Naive thymus-derived CD8-positive, alpha-beta T cell (primary cell): ENCODE measurements around the gene ZFP90. TPM values are rescaled to one million over a fixed set of nuclear protein-coding genes. Genes with fewer than 3 reads are reported as not detected.
A peak's percentile ranks its signal among the peaks of the same experiment; 100 is the strongest.

Source experiments
- ATAC-seq, 2 donors: fragments of 150-1000 bp; cut with Tn5 transposase in 1 of 2; sonication (Bioruptor Pico), chemical (Tn5 transposase) in 1 of 2; 1 replicate in 1 of 2; 2 replicates in 1 of 2; pipeline ENCODE4 v1.10.0; 2021; ENCODE audit warnings: mild to moderate bottlenecking in 2 of 2, moderate library complexity in 2 of 2
- POLR2A ChIA-PET: fragments of 350-600 bp; sonication (Branson Sonifier 250); formaldehyde crosslinking; loops from one replicate; lab custom pipeline; 2021; ENCODE audit warnings: antibody characterized with exemption; lab: Charles Lee
- DNase-seq, 10 donors: peaks; one replicate each; pipeline versions ENCODE4 v3.0.0 to v3.0.0-alpha.2; 2020 to 2022
- H3K27ac Mint-ChIP-seq, 10 donors: one replicate each; pipeline ENCODE4 v1.8.0; 2020 to 2022; ENCODE audit warnings: mild to moderate bottlenecking in 10 of 10, mixed read lengths in 10 of 10, moderate library complexity in 4 of 10, inconsistent platforms in 1 of 10
- H3K27me3 Mint-ChIP-seq, 5 donors: one replicate each; pipeline ENCODE4 v1.8.0; 2021 to 2022; ENCODE audit warnings: mixed read lengths in 5 of 5
- H3K36me3 Mint-ChIP-seq, 3 donors: one replicate each; pipeline ENCODE4 v1.8.0; 2020 to 2022; ENCODE audit warnings: mixed read lengths in 3 of 3, mild to moderate bottlenecking in 2 of 3, inconsistent platforms in 1 of 3
- H3K4me1 Mint-ChIP-seq, 4 donors: one replicate each; pipeline ENCODE4 v1.8.0; 2021 to 2022; ENCODE audit warnings: mixed read lengths in 4 of 4
- H3K4me3 Mint-ChIP-seq, 10 donors: one replicate each; pipeline ENCODE4 v1.8.0; 2020 to 2022; ENCODE audit warnings: mild to moderate bottlenecking in 10 of 10, mixed read lengths in 10 of 10, moderate library complexity in 6 of 10, inconsistent platforms in 1 of 10
- H3K9me3 Mint-ChIP-seq, 9 donors: one replicate each; pipeline ENCODE4 v1.8.0; 2020 to 2022; ENCODE audit warnings: mixed read lengths in 9 of 9, mild to moderate bottlenecking in 3 of 9, inconsistent platforms in 1 of 9, moderate library complexity in 1 of 9
- polyA plus RNA-seq, 3 donors: library from polyadenylated mRNA; unstranded; fragments of 300-500 nt; fragmentation: Illumina TruSeq; gene quantifications; one replicate each; pipeline ENCODE4 v1.2.3, GENCODE V29; 2021
- total RNA-seq, 8 experiments: library from RNA in 2 of 8; stranded (reverse) in 2 of 8; gene quantifications; one replicate each; pipeline ENCODE4 v1.2.3 and lab custom pipeline; 2021 to 2026

ZFP90 gene
- total and polyA plus RNA-seq, 5 experiments from 2014 or later: 25.2 to 55.7 (median 29.2) TPM

DNA sequence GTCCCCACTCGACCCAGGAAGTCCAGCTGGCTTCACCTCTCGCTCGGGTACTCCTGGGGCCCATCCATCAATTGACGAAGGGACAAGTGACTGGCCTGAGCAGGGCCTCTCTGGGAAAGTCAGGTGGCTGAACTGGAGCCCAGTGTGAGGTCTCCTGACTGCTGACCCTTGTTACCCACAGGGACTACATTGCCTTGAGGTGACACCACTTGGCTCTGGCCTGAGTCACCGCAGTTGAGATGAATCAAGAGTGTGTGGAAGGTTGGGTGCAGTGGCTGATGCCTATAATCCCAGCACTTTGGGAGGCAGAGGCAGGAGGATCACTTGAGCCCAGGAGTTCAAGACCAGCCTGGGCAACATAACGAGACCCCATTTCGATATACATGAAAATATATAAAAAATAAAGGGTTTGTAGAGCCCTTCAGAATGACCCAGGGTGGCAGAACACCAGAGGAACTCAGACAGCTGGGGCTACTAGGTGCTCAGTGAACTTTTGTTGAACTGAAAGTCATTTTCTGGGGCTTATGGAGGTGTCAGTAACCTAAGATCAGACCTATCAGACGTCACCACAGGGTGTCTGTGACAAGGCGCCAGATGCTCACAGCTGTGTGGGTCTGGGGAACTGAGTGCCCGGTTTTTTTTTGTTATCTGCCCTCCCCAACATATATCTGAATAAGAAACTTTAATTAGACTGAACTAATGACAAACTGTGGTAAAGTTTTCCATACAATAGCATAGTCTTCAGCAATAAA, 14.8 kb upstream of the ZFP90 start:
- Mint-ChIP-seq H3K9me3 (no peaks in the 10 kb centered on the region), H3K27me3 (peaks cover 0 to 2% (median 0%) of the 10 kb centered on the region in 5 donors), H3K27ac (peak overlapping the region in 3 of 10 donors; percentile 27 to 81 (median 58)), H3K4me1 (peaks cover 10 to 25% (median 12%) of the 10 kb centered on the region in 4 donors), H3K36me3 (no peaks in the 10 kb centered on the region), H3K4me3 (no peak overlapping the region)
- no peak for DNase-seq
- ATAC-seq: no peak
- POLR2A ChIA-PET: interaction anchor here (0.7 kb wide), 2 partner anchors 105 to 1122 kb away, joined by 3 to 4 read pairs; no protein-coding TSS in a partner anchor

- Mint-ChIP-seq H3K27ac (no peak overlapping the region), H3K36me3 (no peaks in the 10 kb centered on the region), H3K27me3 (peaks cover 0 to 2% (median 0%) of the 10 kb centered on the region in 5 donors), H3K4me1 (peaks cover 11 to 24% (median 22%) of the 10 kb centered on the region in 4 donors), H3K9me3 (no peaks in the 10 kb centered on the region), H3K4me3 (no peak overlapping the region)
- no peak for DNase-seq
- POLR2A ChIA-PET: no interaction called here
- no peak for ATAC-seq
These were observed 12.8 kb upstream of the ZFP90 start for GRCh38 chr16:68526143-68526781.

DNA sequence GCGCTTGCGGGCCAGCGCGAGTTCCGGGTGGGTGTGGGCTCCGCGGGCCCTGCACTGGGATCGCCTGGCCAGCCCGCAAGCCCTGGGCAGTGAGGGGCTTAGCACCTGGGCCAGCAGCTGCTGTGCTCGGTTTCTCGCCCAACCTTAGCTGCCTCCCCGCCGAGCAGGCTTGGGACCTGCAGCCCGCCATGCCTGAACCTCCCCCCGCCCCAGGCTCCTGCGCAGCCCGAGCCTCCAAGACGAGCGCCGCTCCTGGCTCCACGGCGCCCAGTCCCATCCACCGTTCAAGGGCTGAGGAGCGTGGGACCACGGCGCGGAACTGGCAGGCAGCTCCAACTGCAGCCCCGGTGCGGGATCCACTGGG, 12.3 kb upstream of the ZFP90 start:
- POLR2A ChIA-PET: no interaction called here
- no peaks in the 10 kb centered on the region for H3K36me3 Mint-ChIP-seq
- H3K4me3 Mint-ChIP-seq: no peak overlapping the region
- H3K27me3 Mint-ChIP-seq: peaks cover 0 to 2% (median 0%) of the 10 kb centered on the region in 5 donors
- no peak for ATAC-seq
- H3K4me1 Mint-ChIP-seq: peaks cover 11 to 23% (median 20%) of the 10 kb centered on the region in 4 donors
- no peaks in the 10 kb centered on the region for H3K9me3 Mint-ChIP-seq
- no peak for DNase-seq
- no peak overlapping the region for H3K27ac Mint-ChIP-seq

- POLR2A ChIA-PET: interaction anchor here (1.9 to 3.0 kb wide), 2 partner anchors 11 to 63 kb away, joined by 5 to 25 read pairs; partner anchors contain the start of gene ZFP90
- DNase-seq: no peak
- Mint-ChIP-seq H3K4me3 (peak overlapping the region in 1 of 10 donors; percentile 94), H3K9me3 (no peaks in the 10 kb centered on the region), H3K4me1 (peaks cover 14 to 23% (median 20%) of the 10 kb centered on the region in 4 donors), H3K27me3 (peaks cover 0 to 2% (median 0%) of the 10 kb centered on the region in 5 donors), H3K36me3 (peaks cover 0 to 7% (median 0%) of the 10 kb centered on the region in 3 donors), H3K27ac (peak overlapping the region in 3 of 10 donors; percentile 83 to 87 (median 87))
- peak in 1 of 2 donors; percentile 1 for ATAC-seq
These were observed 10.9 kb upstream of the ZFP90 start for GRCh38 chr16:68528233-68528632.

GRCh38 chr16:68528686-68529379, 10.3 kb upstream of the ZFP90 start:
- POLR2A ChIA-PET: interaction anchor here (1.2 to 3.0 kb wide), 4 partner anchors 11 to 603 kb away, joined by 5 to 25 read pairs (median 6); partner anchors contain the start of genes CHTF8, TANGO6, UTP4 and ZFP90
- Mint-ChIP-seq H3K36me3 (peaks cover 3 to 11% (median 4%) of the 10 kb centered on the region in 3 donors), H3K4me3 (peak overlapping the region; percentile 68 to 94 (median 88)), H3K4me1 (peaks cover 14 to 23% (median 20%) of the 10 kb centered on the region in 4 donors), H3K27ac (peak overlapping the region; percentile 54 to 96 (median 85)), H3K9me3 (peaks cover 0 to 4% (median 0%) of the 10 kb centered on the region in 9 donors), H3K27me3 (peaks cover 0 to 2% (median 0%) of the 10 kb centered on the region in 5 donors)
- DNase-seq: peak; percentile 79 to 93 (median 88)
- ATAC-seq: peak; percentile 72 to 80

GRCh38 chr16:68529608-68529930, 9.5 kb upstream of the ZFP90 start:
- Mint-ChIP-seq H3K27me3 (peaks cover 0 to 2% (median 0%) of the 10 kb centered on the region in 5 donors), H3K4me1 (peaks cover 14 to 23% (median 20%) of the 10 kb centered on the region in 4 donors), H3K27ac (peak overlapping the region; percentile 53 to 96 (median 89)), H3K4me3 (peak overlapping the region; percentile 80 to 94 (median 91)), H3K9me3 (peaks cover 0 to 5% (median 0%) of the 10 kb centered on the region in 9 donors), H3K36me3 (peaks cover 5 to 13% (median 7%) of the 10 kb centered on the region in 3 donors)
- ATAC-seq (peak; percentile 29 to 39), DNase-seq (no peak)
- POLR2A ChIA-PET: interaction anchor here (1.2 to 3.0 kb wide), 5 partner anchors 10 to 602 kb away, joined by 4 to 25 read pairs (median 5); partner anchors contain the start of genes CHTF8, TANGO6, UTP4 and ZFP90

- peaks cover 0 to 2% (median 0%) of the 10 kb centered on the region in 5 donors for H3K27me3 Mint-ChIP-seq
- DNase-seq (peak; percentile 79 to 95 (median 89)), ATAC-seq (peak; percentile 90)
- H3K27ac Mint-ChIP-seq: peak overlapping the region; percentile 53 to 96 (median 90)
- peak overlapping the region; percentile 80 to 94 (median 91) for H3K4me3 Mint-ChIP-seq
- peaks cover 0 to 5% (median 0%) of the 10 kb centered on the region in 9 donors for H3K9me3 Mint-ChIP-seq
- POLR2A ChIA-PET: interaction anchor here (1.0 to 3.0 kb wide), 7 partner anchors 9 to 602 kb away, joined by 3 to 25 read pairs (median 5); partner anchors contain the start of genes CHTF8, TANGO6, UTP4 and ZFP90
- peaks cover 14 to 23% (median 20%) of the 10 kb centered on the region in 4 donors for H3K4me1 Mint-ChIP-seq
- H3K36me3 Mint-ChIP-seq: peaks cover 8 to 13% (median 9%) of the 10 kb centered on the region in 3 donors
These were observed 9.0 kb upstream of the ZFP90 start for GRCh38 chr16:68529931-68530701.

GRCh38 chr16:68533937-68534336, 5.2 kb upstream of the ZFP90 start:
- Mint-ChIP-seq H3K9me3 (peaks cover 0 to 5% (median 0%) of the 10 kb centered on the region in 9 donors), H3K4me1 (peaks cover 12 to 30% (median 22%) of the 10 kb centered on the region in 4 donors), H3K27me3 (no peaks in the 10 kb centered on the region), H3K27ac (peak overlapping the region in 4 of 10 donors; percentile 11 to 48 (median 36)), H3K4me3 (no peak overlapping the region), H3K36me3 (peaks cover 8 to 17% (median 13%) of the 10 kb centered on the region in 3 donors)
- POLR2A ChIA-PET: no interaction called here
- ATAC-seq: no peak
- DNase-seq: no peak

- no peak overlapping the region for H3K4me3 Mint-ChIP-seq
- no peaks in the 10 kb centered on the region for H3K27me3 Mint-ChIP-seq
- POLR2A ChIA-PET: no interaction called here
- H3K27ac Mint-ChIP-seq: peak overlapping the region in 1 of 10 donors; percentile 93
- H3K36me3 Mint-ChIP-seq: peaks cover 8 to 17% (median 13%) of the 10 kb centered on the region in 3 donors
- ATAC-seq (no peak), DNase-seq (no peak)
- peaks cover 0 to 5% (median 0%) of the 10 kb centered on the region in 9 donors for H3K9me3 Mint-ChIP-seq
- H3K4me1 Mint-ChIP-seq: peaks cover 13 to 29% (median 20%) of the 10 kb centered on the region in 4 donors
These were observed 3.8 kb upstream of the ZFP90 start for GRCh38 chr16:68535331-68535730.

DNA sequence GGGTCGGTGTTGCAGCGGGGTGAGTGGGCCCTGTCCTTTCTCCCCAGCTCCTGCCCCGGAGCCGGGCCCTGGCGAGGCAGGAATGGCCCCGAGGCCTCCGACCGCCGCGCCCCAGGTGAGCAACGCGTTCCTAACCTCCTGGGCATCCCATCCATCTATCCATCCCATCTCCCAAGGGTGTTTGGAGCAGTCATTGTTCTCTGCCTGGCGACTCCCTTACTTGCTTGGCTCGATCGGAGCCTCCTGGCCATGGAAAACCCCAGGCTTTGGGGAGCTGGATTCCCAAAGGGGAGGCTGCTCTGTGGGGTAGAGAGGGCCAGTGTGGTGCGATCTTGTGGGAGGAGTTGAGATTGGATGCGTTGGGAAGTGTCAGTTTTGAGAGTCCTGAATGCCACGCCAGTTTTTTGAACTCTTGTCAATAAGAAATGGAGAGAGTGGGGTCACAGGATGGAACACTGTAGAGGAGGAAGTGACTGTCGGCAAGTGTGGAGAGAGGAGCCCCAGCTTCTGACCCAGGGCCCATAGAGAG, 684 bp downstream of the ZFP90 start:
- H3K27ac Mint-ChIP-seq: peak overlapping the region; percentile 91 to 100 (median 99)
- ATAC-seq: peak; percentile 22 to 30
- H3K9me3 Mint-ChIP-seq: no peaks in the 10 kb centered on the region
- H3K36me3 Mint-ChIP-seq: peaks cover 10 to 34% (median 22%) of the 10 kb centered on the region in 3 donors
- no peaks in the 10 kb centered on the region for H3K27me3 Mint-ChIP-seq
- H3K4me3 Mint-ChIP-seq: peak overlapping the region; percentile 89 to 98 (median 92)
- POLR2A ChIA-PET: interaction anchor here (1.2 to 3.3 kb wide), 6 partner anchors 9 to 593 kb away, joined by 3 to 25 read pairs (median 5); partner anchors contain the start of genes CHTF8, TANGO6 and UTP4
- peak in 4 of 10 donors; percentile 18 to 50 (median 34) for DNase-seq
- peaks cover 15 to 33% (median 19%) of the 10 kb centered on the region in 4 donors for H3K4me1 Mint-ChIP-seq

- peak overlapping the region; percentile 80 to 97 (median 95) for H3K27ac Mint-ChIP-seq
- DNase-seq (peak in 9 of 10 donors; percentile 11 to 83 (median 64)), ATAC-seq (peak; percentile 99 to 100)
- H3K9me3 Mint-ChIP-seq: peaks cover 0 to 53% (median 22%) of the 10 kb centered on the region in 9 donors
- POLR2A ChIA-PET: interaction anchor here (1.7 kb wide), 1 partner anchor 9 kb away, joined by 13 read pairs; the partner anchor contains the start of gene ZFP90
- H3K4me3 Mint-ChIP-seq: peak overlapping the region; percentile 41 to 79 (median 69)
- peaks cover 32 to 81% (median 77%) of the 10 kb centered on the region in 3 donors for H3K36me3 Mint-ChIP-seq
- peaks cover 18 to 39% (median 23%) of the 10 kb centered on the region in 4 donors for H3K4me1 Mint-ChIP-seq
- no peaks in the 10 kb centered on the region for H3K27me3 Mint-ChIP-seq
These were observed 9.9 kb downstream of the ZFP90 start for GRCh38 chr16:68548947-68549346.
